HCT116 (cell line): ENCODE data around the gene SLC5A10. TPM values are rescaled to one million over a fixed set of nuclear protein-coding genes. Genes with fewer than 3 reads are reported as not detected.

Experiments
- ATAC-seq: fragments of 200-7000 bp; cut with Tn5 transposase; 2 replicates; pipeline ENCODE4 v1.9.1; 2020; ENCODE audit warnings: mild to moderate bottlenecking, moderate library complexity
- BruUV-seq: library from RNA; stranded (reverse); fragments of 400-500 nt; replicated peaks from 2 replicates; lab custom pipeline; 2021; lab: Mats Ljungman, UMichigan
- CTCF ChIA-PET: fragments of 300-600 bp; sonication (Branson Sonifier 250); formaldehyde crosslinking; loops from one replicate; lab custom pipeline; 2021; ENCODE audit warnings: antibody characterized with exemption; lab: Charles Lee
- POLR2A ChIA-PET: fragments of 300-600, 350-600 bp; sonication (Branson Sonifier 250); formaldehyde crosslinking; loops from one replicate; lab custom pipeline; 2021; ENCODE audit warnings: antibody characterized with exemption; lab: Charles Lee
- RAD21 ChIA-PET, 2 experiments: fragments of 300-600 bp; sonication (Branson Sonifier 250); formaldehyde crosslinking; loops; one replicate each; lab custom pipeline; 2023; ENCODE audit warnings: low total read pairs in 2 of 2; ENCODE audit not compliant: uncharacterized antibody in 2 of 2, unreplicated experiment in 2 of 2, low non-redundant PET in 1 of 2; lab: Charles Lee
- DNase-seq: peaks from one replicate; pipeline ENCODE4 v3.0.0-alpha.2; 2010; ENCODE audit warnings: low read depth, low spot score
- H2AFZ ChIP-seq: fragments of 200-600 bp; shearing (Covaris generic), sonication (generic); 2 replicates; pipeline ENCODE4 v1.6.1; 2017; ENCODE audit warnings: low read depth, mixed run types, mixed read lengths, antibody characterized with exemption, low read length; ENCODE audit not compliant: poor library complexity, severe bottlenecking
- H3K27ac ChIP-seq: 2 replicates; pipeline ENCODE4 v1.5.1; 2012; ENCODE audit warnings: low read depth, low read length
- H3K27me3 ChIP-seq: fragments of 200-600 bp; sonication (generic); 2 replicates; pipeline ENCODE4 v1.6.1; 2016; ENCODE audit warnings: mixed run types, low read length, mixed read lengths; ENCODE audit not compliant: insufficient read depth
- H3K36me3 ChIP-seq, 2 experiments: fragments of 200-500 bp in 1 of 2; fragments of 200-600 bp in 1 of 2; sonication (Bioruptor generic) in 1 of 2; sonication (generic) in 1 of 2; 2 replicates each; pipeline versions ENCODE4 v1.5.1 to v1.6.1; 2014 to 2016; ENCODE audit warnings: low read length in 2 of 2, inconsistent platforms in 1 of 2, mixed read lengths in 1 of 2, mixed run types in 1 of 2; ENCODE audit not compliant: insufficient read depth in 2 of 2, control insufficient read depth in 1 of 2
- H3K4me1 ChIP-seq, 2 experiments: fragments of 200-600 bp in 1 of 2; sonication (generic) in 1 of 2; 2 replicates each; pipeline versions ENCODE4 v1.5.1 to v1.6.1; 2012 to 2017; ENCODE audit warnings: low read length in 2 of 2, inconsistent platforms in 1 of 2, mild to moderate bottlenecking in 1 of 2, mixed read lengths in 1 of 2, mixed run types in 1 of 2, moderate library complexity in 1 of 2; ENCODE audit not compliant: insufficient read depth in 2 of 2, control insufficient read depth in 1 of 2
- H3K4me2 ChIP-seq: fragments of 200-600 bp; sonication (generic); 2 replicates; pipeline ENCODE4 v1.6.1; 2017; ENCODE audit warnings: mixed run types, low read length, mixed read lengths
- H3K4me3 ChIP-seq, 2 experiments: fragments of 200-600 bp in 1 of 2; sonication (generic) in 1 of 2; replicated peaks in 1 of 2; 2 replicates each; pipeline ENCODE4 v1.5.1; 2011 to 2016; ENCODE audit warnings: low read length in 2 of 2, control low read depth in 1 of 2, low read depth in 1 of 2, mild to moderate bottlenecking in 1 of 2, mixed read lengths in 1 of 2, mixed run types in 1 of 2
- H3K79me2 ChIP-seq: fragments of 200-600 bp; sonication (generic); 2 replicates; pipeline ENCODE4 v1.6.1; 2017; ENCODE audit warnings: mild to moderate bottlenecking, mixed run types, low read length, moderate library complexity, mixed read lengths; ENCODE audit not compliant: insufficient read depth
- H3K9ac ChIP-seq: fragments of 200-600 bp; sonication (generic); 2 replicates; pipeline ENCODE4 v1.6.1; 2016; ENCODE audit warnings: low read length, mixed read lengths
- H3K9me2 ChIP-seq: fragments of 200-600 bp; sonication (generic), shearing (Covaris generic); 2 replicates; pipeline ENCODE4 v1.6.1; 2017; ENCODE audit warnings: mixed run types, mild to moderate bottlenecking, moderate library complexity; ENCODE audit not compliant: insufficient read depth
- H3K9me3 ChIP-seq, 2 experiments: fragments of 200-500 bp in 1 of 2; fragments of 200-600 bp in 1 of 2; sonication (Bioruptor generic) in 1 of 2; sonication (generic) in 1 of 2; 2 replicates each; pipeline ENCODE4 v1.6.1; 2014 to 2017; ENCODE audit warnings: low read length in 2 of 2, mixed read lengths in 2 of 2, inconsistent platforms in 1 of 2, low read depth in 1 of 2, mild to moderate bottlenecking in 1 of 2, mixed run types in 1 of 2, moderate library complexity in 1 of 2; ENCODE audit not compliant: control insufficient read depth in 1 of 2, insufficient read depth in 1 of 2
- H4K20me1 ChIP-seq: fragments of 200-600 bp; sonication (generic), shearing (Covaris generic); 2 replicates; pipeline ENCODE4 v1.6.1; 2017; ENCODE audit warnings: mixed run types, mild to moderate bottlenecking, moderate library complexity; ENCODE audit not compliant: insufficient read depth
- CBX3 ChIP-seq: IDR thresholded peaks from 2 replicates; pipeline ENCODE4 v1.6.1; 2012; ENCODE audit warnings: low read depth
- CTCF ChIP-seq, 3 experiments: fragments of 200-600 bp in 1 of 3; sonication (generic) in 1 of 3; IDR thresholded peaks in 2 of 3; conservative IDR thresholded peaks in 1 of 3; 2 replicates each; pipeline ENCODE4 v1.5.1; 2012 to 2017; ENCODE audit warnings: low read depth in 2 of 3, low read length in 2 of 3, antibody characterized with exemption in 1 of 3, borderline replicate concordance in 1 of 3, control low read depth in 1 of 3, mild to moderate bottlenecking in 1 of 3, mixed read lengths in 1 of 3, mixed run types in 1 of 3, moderate library complexity in 1 of 3; ENCODE audit not compliant: insufficient read depth in 1 of 3
- ELF1 ChIP-seq: IDR thresholded peaks from 2 replicates; pipeline ENCODE4 v1.6.1; 2012; ENCODE audit warnings: low read depth, borderline replicate concordance
- EZH2 ChIP-seq: fragments of 200-600 bp; sonication (generic); IDR thresholded peaks from 2 replicates; pipeline ENCODE4 v1.6.1; 2017; ENCODE audit warnings: antibody characterized with exemption, mixed run types
- FOSL1 ChIP-seq: IDR thresholded peaks from 2 replicates; pipeline ENCODE4 v1.6.1; 2012; ENCODE audit warnings: low read depth
- JUND ChIP-seq: IDR thresholded peaks from 2 replicates; pipeline ENCODE4 v1.6.1; 2012
- POLR2AphosphoS5 ChIP-seq: IDR thresholded peaks from 2 replicates; pipeline ENCODE4 v1.6.1; 2011; ENCODE audit warnings: mild to moderate bottlenecking, low read depth, low read length, moderate library complexity
- RAD21 ChIP-seq: IDR thresholded peaks from 2 replicates; pipeline ENCODE4 v1.6.1; 2012; ENCODE audit warnings: low read depth, mild to moderate bottlenecking
- REST ChIP-seq: IDR thresholded peaks from 2 replicates; pipeline ENCODE4 v1.6.1; 2012; ENCODE audit warnings: low read depth
- SP1 ChIP-seq: IDR thresholded peaks from 2 replicates; pipeline ENCODE4 v1.6.1; 2012; ENCODE audit warnings: low read depth
- SRF ChIP-seq: IDR thresholded peaks from 2 replicates; pipeline ENCODE4 v1.6.1; 2012; ENCODE audit warnings: low read depth
- ZBTB33 ChIP-seq: IDR thresholded peaks from 2 replicates; pipeline ENCODE4 v1.6.1; 2011; ENCODE audit warnings: mild to moderate bottlenecking, low read length, moderate library complexity; ENCODE audit not compliant: insufficient replicate concordance; ENCODE audit errors: extremely low read depth
- ZFX ChIP-seq: fragments of 450-650 bp; IDR thresholded peaks from 2 replicates; pipeline ENCODE4 v1.6.1; 2017
- ZNF274 ChIP-seq: fragments of 200-500 bp; sonication (Bioruptor generic); IDR thresholded peaks from 2 replicates; pipeline ENCODE4 v1.6.1; 2014; ENCODE audit warnings: mild to moderate bottlenecking, low read depth, low read length, inconsistent platforms
- intact Hi-C: fragments of 100-400 bp; cut with micrococcal nuclease; formaldehyde crosslinking; loops from 2 replicates; pipeline ENCODE4 v1.10.0; 2022
- total RNA-seq: library from RNA; stranded (reverse); gene quantifications from one replicate; pipeline ENCODE4 v1.2.1, GENCODE V29; 2021; ENCODE audit not compliant: unreplicated experiment

The SLC5A10 gene
- total RNA-seq, 1 experiment from 2014 or later, result not detected

- no peak for TF ChIP-seq REST
- TF ChIP-seq ZFX, result no peak
Measured at GRCh38 chr17:18957831-18958230, 5.9 kb downstream of the SLC5A10 start (continued).

GRCh38 chr17:18958611-18959010 is 6.6 kb downstream of the SLC5A10 start:
- Histone ChIP-seq H3K36me3 (no peaks in the 10 kb centered on the region), H3K4me2 (no peak overlapping the region), H4K20me1 (no peaks in the 10 kb centered on the region), H3K79me2 (no peaks in the 10 kb centered on the region), H3K9me3 (no peaks in the 10 kb centered on the region), H3K27ac (no peak overlapping the region), H3K4me1 (peaks cover 6 to 19% of the 10 kb centered on the region in 2 experiments; a peak in 3 of 4 replicates), H3K4me3 (no peak overlapping the region), H3K9me2 (no peaks in the 10 kb centered on the region), H3K9ac (no peak overlapping the region), H3K27me3 (no peaks in the 10 kb centered on the region), H2AFZ (no peak overlapping the region)
- no TSS peak for BruUV-seq
- ChIA-PET RAD21 (no interaction called here), POLR2A (no interaction called here), CTCF (no interaction called here)
- ATAC-seq (no peak), DNase-seq (no peak)
- intact Hi-C loops, result no loop called here
- TF ChIP-seq ZNF274 (no peak), POLR2AphosphoS5 (no peak), ZBTB33 (no peak), JUND (no peak), ELF1 (no peak), REST (no peak), RAD21 (no peak), SRF (no peak), CBX3 (no peak), CTCF (IDR thresholded peaks at IDR 0.05 in 2 of 3, conservative IDR thresholded peaks at IDR 0.05 in 1 of 3; ENCODE audit: borderline replicate concordance in 1 of 3, insufficient read depth in 1 of 3, low read depth in 2 of 3, low read length in 2 of 3) (no peak), EZH2 (no peak), SP1 (no peak), FOSL1 (no peak)
